ENCODE results near the gene UBAC2.
"Not testable (repeated sequence)": the region's sequence is repeated elsewhere in the genome, so short reads cannot be mapped to it uniquely, and the experiment has no call there.

Gene UBAC2

DNA sequence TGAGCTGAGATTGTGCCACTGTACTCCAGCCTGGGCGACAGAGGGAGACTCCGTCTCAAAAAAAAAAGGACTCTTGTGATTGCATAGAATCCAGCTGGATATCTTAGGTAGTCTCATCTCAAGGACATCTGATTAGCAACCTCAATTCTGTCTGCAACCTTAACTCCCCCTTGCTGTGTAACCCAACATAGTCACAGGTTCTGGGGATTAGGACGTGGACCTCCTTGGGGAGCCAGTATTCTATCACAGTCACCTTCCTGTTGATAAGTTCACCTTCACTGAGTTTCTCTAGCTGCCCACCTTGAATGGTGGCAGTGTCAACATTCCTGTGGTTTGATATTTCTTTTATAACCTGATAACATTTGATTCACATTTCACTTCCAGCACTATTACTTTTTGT, 30.3 kb downstream of the UBAC2 start:
- no peak overlapping the region for H3K4me3 ChIP-seq (ENCODE audit: control insufficient read depth, low read depth, low read length)
- DNase-seq (ENCODE audit: low read depth): no peak
- TF ChIP-seq, protein P1, sequence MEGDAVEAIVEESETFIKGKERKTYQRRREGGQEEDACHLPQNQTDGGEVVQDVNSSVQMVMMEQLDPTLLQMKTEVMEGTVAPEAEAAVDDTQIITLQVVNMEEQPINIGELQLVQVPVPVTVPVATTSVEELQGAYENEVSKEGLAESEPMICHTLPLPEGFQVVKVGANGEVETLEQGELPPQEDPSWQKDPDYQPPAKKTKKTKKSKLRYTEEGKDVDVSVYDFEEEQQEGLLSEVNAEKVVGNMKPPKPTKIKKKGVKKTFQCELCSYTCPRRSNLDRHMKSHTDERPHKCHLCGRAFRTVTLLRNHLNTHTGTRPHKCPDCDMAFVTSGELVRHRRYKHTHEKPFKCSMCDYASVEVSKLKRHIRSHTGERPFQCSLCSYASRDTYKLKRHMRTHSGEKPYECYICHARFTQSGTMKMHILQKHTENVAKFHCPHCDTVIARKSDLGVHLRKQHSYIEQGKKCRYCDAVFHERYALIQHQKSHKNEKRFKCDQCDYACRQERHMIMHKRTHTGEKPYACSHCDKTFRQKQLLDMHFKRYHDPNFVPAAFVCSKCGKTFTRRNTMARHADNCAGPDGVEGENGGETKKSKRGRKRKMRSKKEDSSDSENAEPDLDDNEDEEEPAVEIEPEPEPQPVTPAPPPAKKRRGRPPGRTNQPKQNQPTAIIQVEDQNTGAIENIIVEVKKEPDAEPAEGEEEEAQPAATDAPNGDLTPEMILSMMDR (IDR thresholded peaks at IDR 0.05; ENCODE audit: control insufficient read depth, insufficient read depth, low read depth, low read length, missing control alignments): no peak

DNA sequence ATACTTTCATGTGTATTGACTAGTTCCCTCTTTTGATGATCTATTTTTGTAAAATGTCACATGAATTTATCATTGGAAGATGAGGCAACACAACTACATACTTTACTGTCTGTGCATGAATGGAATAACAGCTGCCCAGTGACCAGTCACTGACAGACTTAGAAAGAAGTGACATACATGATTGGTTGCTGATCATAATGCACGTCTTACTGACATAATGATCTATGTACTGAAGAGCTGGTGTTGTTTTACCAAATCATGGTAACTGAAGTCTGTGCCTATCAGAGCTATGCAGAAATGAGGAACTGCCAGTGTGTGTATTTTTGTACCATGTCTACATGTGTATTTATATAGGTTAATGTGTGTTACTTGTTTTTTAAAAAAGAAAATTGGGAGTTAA, 31.1 kb downstream of the UBAC2 start:
- TF ChIP-seq, protein P1 (IDR thresholded peaks at IDR 0.05; ENCODE audit: control insufficient read depth, insufficient read depth, low read depth, low read length, missing control alignments): no peak
- no peak for DNase-seq (ENCODE audit: low read depth)
- no peak overlapping the region for H3K4me3 ChIP-seq (ENCODE audit: control insufficient read depth, low read depth, low read length)

DNA sequence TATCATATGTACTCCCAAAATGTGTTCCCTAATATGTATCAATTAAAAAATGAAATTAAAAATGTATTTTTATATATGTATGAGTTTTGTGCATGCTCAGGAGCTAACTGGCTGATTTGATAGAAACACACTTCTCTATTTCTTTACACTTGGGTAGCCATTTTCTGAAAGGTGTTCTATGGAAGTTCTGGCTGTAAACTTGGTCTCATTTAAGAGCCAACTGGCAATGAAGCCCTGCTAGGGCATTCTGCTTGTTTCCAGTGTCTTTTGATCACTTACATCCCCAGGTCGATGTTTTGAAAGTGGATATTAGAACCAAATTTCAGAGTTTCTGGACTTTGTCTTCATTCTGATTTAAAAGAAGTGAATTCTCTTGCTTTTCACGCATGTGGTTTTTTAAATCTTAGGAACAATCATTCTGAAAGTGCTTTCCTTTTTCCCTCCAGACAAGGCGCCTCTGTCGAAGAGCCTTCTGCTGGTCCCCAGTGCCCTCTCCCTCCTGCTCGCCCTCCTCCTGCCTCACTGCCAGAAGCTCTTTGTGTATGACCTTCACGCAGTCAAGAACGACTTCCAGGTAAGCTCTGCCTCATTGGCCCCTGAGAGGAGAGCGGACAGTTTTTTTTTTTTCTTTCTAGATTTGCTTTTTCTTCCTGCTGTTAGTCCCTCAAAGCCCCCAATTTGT, 37.5 kb downstream of the UBAC2 start:
- H3K4me3 ChIP-seq (ENCODE audit: control insufficient read depth, low read depth, low read length): no peak overlapping the region
- DNase-seq (ENCODE audit: low read depth): no peak
- TF ChIP-seq, protein P1 (IDR thresholded peaks at IDR 0.05; ENCODE audit: control insufficient read depth, insufficient read depth, low read depth, low read length, missing control alignments): no peak

DNA sequence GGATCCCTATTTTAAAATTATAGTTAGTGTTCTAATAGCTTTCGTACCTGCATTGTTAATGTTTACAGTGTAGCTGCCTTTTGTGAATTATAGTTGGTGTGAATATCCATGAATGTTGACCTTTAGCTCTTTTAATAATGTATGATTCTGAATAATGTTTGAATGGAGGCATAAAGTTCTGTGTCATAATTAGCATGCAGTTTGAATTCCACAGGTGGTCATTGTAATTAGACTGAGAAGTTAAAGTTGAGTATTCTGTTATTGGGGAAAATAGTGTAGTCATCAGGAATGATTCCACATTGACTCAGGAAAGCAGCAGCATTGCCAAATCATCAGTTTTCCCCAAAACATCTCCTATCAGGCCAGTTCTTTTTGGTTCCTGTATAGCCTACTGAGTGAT, 45.4 kb downstream of the UBAC2 start:
- TF ChIP-seq, protein P1 (IDR thresholded peaks at IDR 0.05; ENCODE audit: control insufficient read depth, insufficient read depth, low read depth, low read length, missing control alignments): no peak
- no peak for DNase-seq (ENCODE audit: low read depth)
- no peak overlapping the region for H3K4me3 ChIP-seq (ENCODE audit: control insufficient read depth, low read depth, low read length)

DNA sequence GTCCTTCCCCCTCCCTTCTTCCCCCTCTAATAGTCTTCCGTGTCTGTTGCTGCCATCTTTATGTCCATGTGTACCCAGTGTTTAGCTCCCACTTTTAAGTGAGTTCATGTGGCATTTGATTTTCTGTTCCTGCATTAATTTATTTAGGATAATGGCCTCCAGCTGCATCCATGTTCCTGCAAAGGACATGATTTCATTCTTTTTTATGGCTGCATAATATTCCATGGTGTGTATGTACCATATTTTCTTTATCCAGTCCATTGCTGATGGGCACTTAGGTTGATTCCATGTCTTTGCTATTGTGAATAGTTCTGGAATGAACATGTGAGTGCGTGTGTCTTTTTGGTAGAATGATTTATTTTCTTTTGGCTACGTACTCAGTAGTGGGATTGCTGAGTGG, 48.5 kb downstream of the UBAC2 start:
- DNase-seq (ENCODE audit: low read depth); H3K4me3 ChIP-seq (ENCODE audit: control insufficient read depth, low read depth, low read length): not testable (repeated sequence)

DNA sequence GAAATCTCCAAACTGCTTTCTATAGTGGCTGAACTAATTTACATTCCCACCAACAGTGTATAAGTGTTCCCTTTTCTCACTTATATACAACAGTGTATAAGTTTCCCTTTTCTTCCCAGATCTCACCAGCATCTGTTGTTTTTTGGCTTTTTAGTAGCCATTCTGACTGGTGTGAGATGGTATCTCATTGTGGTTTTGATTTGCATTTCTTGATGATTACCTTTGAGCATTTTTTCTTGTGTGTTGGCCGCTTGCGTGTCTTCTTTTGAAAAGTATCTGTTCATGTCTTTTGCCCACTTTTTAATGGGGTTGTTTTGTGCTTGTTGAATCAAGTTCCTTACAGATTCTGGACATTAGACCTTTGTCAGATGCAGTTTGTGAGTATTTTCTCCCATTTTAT, 49.0 kb downstream of the UBAC2 start:
- H3K4me3 ChIP-seq (ENCODE audit: control insufficient read depth, low read depth, low read length); DNase-seq (ENCODE audit: low read depth): not testable (repeated sequence)

DNA sequence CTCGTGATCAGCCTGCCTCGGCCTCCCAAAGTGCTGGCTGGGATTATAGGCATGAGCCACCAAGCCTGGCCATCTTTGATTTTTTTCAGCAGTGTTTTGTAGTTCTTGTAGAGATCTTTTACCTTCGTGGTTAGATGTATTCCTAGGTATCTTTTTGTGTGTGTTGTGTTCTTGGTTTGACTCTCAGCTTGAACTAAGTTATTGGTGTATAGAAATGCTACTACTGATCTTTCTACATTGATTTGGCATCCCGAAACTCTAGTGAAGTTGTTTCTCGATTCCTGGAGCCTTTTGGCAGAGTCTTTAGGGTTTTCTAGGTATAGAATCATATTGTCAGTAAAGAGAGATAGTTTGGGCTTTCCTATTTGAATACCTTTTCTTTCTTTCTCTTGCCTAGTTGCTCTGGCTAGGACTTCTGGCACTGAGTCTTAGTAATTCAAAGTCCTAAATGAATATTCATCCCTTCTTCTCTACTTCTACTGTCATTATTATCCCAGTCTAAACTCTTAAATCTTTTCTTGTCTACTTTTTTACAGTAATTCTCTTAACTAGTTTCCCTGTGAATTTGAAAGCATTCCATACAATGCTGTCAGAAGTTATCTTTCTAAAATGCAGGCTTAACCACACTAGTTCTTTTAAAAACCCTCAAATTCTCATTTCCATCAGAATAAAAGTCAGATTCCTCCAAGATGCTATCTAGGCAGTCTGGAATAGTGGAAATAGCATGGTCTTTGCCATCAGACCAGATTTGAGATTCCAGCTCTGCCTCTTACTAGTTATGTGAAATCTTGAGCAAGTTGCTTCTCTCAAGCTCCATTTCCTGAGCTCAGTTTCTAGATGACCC, 50.5 kb downstream of the UBAC2 start:
- no peak for DNase-seq (ENCODE audit: low read depth)
- H3K4me3 ChIP-seq (ENCODE audit: control insufficient read depth, low read depth, low read length): no peak overlapping the region
- TF ChIP-seq, protein P1 (IDR thresholded peaks at IDR 0.05; ENCODE audit: control insufficient read depth, insufficient read depth, low read depth, low read length, missing control alignments): no peak

Measured in AG09309 (cell line).